ENCODE data around the gene SLC39A11.

DNA sequence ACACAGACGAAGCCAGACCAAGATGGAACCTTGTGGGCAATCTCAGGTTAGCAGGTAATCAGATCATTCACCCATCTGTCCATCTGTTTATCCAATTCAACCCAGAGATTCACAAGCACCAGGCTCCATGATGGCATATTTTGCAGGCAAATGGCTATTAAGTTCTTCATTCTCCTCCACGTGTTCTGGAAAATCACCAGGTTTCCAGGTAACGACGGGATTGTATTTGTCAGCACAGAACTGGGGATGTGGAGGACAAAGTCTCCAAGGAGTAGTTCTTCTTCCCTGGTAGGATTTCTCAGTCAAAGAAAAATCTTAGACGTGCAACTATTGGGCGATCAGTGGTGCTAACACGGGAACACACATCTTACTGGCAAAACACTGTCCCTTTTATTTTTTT, 368.8 kb downstream of the SLC39A11 start:
- TF ChIP-seq, protein P1, sequence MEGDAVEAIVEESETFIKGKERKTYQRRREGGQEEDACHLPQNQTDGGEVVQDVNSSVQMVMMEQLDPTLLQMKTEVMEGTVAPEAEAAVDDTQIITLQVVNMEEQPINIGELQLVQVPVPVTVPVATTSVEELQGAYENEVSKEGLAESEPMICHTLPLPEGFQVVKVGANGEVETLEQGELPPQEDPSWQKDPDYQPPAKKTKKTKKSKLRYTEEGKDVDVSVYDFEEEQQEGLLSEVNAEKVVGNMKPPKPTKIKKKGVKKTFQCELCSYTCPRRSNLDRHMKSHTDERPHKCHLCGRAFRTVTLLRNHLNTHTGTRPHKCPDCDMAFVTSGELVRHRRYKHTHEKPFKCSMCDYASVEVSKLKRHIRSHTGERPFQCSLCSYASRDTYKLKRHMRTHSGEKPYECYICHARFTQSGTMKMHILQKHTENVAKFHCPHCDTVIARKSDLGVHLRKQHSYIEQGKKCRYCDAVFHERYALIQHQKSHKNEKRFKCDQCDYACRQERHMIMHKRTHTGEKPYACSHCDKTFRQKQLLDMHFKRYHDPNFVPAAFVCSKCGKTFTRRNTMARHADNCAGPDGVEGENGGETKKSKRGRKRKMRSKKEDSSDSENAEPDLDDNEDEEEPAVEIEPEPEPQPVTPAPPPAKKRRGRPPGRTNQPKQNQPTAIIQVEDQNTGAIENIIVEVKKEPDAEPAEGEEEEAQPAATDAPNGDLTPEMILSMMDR (IDR thresholded peaks at IDR 0.05) = no peak
- TF ChIP-seq, protein P2, sequence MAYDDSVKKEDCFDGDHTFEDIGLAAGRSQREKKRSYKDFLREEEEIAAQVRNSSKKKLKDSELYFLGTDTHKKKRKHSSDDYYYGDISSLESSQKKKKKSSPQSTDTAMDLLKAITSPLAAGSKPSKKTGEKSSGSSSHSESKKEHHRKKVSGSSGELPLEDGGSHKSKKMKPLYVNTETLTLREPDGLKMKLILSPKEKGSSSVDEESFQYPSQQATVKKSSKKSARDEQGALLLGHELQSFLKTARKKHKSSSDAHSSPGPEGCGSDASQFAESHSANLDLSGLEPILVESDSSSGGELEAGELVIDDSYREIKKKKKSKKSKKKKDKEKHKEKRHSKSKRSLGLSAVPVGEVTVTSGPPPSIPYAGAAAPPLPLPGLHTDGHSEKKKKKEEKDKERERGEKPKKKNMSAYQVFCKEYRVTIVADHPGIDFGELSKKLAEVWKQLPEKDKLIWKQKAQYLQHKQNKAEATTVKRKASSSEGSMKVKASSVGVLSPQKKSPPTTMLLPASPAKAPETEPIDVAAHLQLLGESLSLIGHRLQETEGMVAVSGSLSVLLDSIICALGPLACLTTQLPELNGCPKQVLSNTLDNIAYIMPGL (CRISPR knock-in tag; IDR thresholded peaks at IDR 0.05) = no peak
- TF ChIP-seq, protein P3, sequence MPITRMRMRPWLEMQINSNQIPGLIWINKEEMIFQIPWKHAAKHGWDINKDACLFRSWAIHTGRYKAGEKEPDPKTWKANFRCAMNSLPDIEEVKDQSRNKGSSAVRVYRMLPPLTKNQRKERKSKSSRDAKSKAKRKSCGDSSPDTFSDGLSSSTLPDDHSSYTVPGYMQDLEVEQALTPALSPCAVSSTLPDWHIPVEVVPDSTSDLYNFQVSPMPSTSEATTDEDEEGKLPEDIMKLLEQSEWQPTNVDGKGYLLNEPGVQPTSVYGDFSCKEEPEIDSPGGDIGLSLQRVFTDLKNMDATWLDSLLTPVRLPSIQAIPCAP (CRISPR knock-in tag; IDR thresholded peaks at IDR 0.05) = no peak
- no peak for TF ChIP-seq ZBTB21 (CRISPR knock-in tag; IDR thresholded peaks at IDR 0.05; ENCODE audit: borderline replicate concordance)
- no peak for TF ChIP-seq ZNF138 (CRISPR knock-in tag; conservative IDR thresholded peaks at IDR 0.05)
- no peak for TF ChIP-seq FOXP1 (CRISPR knock-in tag; IDR thresholded peaks at IDR 0.05; ENCODE audit: borderline replicate concordance)
- TF ChIP-seq, protein P4, sequence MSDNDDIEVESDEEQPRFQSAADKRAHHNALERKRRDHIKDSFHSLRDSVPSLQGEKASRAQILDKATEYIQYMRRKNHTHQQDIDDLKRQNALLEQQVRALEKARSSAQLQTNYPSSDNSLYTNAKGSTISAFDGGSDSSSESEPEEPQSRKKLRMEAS (CRISPR knock-in tag; IDR thresholded peaks at IDR 0.05) = no peak
- TF ChIP-seq TEAD4 (CRISPR knock-in tag; IDR thresholded peaks at IDR 0.05) = no peak
- no peak for TF ChIP-seq RELA (CRISPR knock-in tag; IDR thresholded peaks at IDR 0.05; ENCODE audit: borderline replicate concordance)
- TF ChIP-seq, protein P5, sequence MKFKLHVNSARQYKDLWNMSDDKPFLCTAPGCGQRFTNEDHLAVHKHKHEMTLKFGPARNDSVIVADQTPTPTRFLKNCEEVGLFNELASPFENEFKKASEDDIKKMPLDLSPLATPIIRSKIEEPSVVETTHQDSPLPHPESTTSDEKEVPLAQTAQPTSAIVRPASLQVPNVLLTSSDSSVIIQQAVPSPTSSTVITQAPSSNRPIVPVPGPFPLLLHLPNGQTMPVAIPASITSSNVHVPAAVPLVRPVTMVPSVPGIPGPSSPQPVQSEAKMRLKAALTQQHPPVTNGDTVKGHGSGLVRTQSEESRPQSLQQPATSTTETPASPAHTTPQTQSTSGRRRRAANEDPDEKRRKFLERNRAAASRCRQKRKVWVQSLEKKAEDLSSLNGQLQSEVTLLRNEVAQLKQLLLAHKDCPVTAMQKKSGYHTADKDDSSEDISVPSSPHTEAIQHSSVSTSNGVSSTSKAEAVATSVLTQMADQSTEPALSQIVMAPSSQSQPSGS (CRISPR knock-in tag; IDR thresholded peaks at IDR 0.05; ENCODE audit: borderline replicate concordance, low read depth) = no peak
- TF ChIP-seq JAZF1 (CRISPR knock-in tag; IDR thresholded peaks at IDR 0.05) = no peak
- TF ChIP-seq, protein P6, sequence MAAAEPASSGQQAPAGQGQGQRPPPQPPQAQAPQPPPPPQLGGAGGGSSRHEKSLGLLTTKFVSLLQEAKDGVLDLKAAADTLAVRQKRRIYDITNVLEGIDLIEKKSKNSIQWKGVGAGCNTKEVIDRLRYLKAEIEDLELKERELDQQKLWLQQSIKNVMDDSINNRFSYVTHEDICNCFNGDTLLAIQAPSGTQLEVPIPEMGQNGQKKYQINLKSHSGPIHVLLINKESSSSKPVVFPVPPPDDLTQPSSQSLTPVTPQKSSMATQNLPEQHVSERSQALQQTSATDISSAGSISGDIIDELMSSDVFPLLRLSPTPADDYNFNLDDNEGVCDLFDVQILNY (CRISPR knock-in tag; IDR thresholded peaks at IDR 0.05) = no peak
